ENCODE measurements around the gene ZNF726.

GRCh38 chr19:23901360-23901759, 13.3 kb upstream of the ZNF726 start:
- TF ChIP-seq CTCF (IDR thresholded peaks at IDR 0.05 in 2 of 3, conservative IDR thresholded peaks at IDR 0.05 in 1 of 3; ENCODE audit: borderline replicate concordance in 1 of 3, insufficient read depth in 1 of 3, low read depth in 2 of 3, low read length in 2 of 3) (no peak), POLR2A (IDR thresholded peaks at IDR 0.05; ENCODE audit: borderline replicate concordance, extremely low read depth, insufficient read depth, insufficient read length) (no peak), YY1 (IDR thresholded peaks at IDR 0.05; ENCODE audit: extremely low read depth, insufficient replicate concordance, low read depth, low read length) (no peak), JUND (IDR thresholded peaks at IDR 0.05) (no peak), EZH2 (IDR thresholded peaks at IDR 0.05) (no peak), ZFX (IDR thresholded peaks at IDR 0.05) (no peak), POLR2AphosphoS5 (IDR thresholded peaks at IDR 0.05; ENCODE audit: low read depth, low read length) (no peak), CEBPB (IDR thresholded peaks at IDR 0.05; ENCODE audit: low read depth) (no peak), EGR1 (IDR thresholded peaks at IDR 0.05; ENCODE audit: low read depth) (no peak), EZH2phosphoT487 (IDR thresholded peaks at IDR 0.05; ENCODE audit: borderline replicate concordance) (no peak), SP1 (IDR thresholded peaks at IDR 0.05; ENCODE audit: low read depth) (no peak)
- TF ChIP-seq, protein P1, sequence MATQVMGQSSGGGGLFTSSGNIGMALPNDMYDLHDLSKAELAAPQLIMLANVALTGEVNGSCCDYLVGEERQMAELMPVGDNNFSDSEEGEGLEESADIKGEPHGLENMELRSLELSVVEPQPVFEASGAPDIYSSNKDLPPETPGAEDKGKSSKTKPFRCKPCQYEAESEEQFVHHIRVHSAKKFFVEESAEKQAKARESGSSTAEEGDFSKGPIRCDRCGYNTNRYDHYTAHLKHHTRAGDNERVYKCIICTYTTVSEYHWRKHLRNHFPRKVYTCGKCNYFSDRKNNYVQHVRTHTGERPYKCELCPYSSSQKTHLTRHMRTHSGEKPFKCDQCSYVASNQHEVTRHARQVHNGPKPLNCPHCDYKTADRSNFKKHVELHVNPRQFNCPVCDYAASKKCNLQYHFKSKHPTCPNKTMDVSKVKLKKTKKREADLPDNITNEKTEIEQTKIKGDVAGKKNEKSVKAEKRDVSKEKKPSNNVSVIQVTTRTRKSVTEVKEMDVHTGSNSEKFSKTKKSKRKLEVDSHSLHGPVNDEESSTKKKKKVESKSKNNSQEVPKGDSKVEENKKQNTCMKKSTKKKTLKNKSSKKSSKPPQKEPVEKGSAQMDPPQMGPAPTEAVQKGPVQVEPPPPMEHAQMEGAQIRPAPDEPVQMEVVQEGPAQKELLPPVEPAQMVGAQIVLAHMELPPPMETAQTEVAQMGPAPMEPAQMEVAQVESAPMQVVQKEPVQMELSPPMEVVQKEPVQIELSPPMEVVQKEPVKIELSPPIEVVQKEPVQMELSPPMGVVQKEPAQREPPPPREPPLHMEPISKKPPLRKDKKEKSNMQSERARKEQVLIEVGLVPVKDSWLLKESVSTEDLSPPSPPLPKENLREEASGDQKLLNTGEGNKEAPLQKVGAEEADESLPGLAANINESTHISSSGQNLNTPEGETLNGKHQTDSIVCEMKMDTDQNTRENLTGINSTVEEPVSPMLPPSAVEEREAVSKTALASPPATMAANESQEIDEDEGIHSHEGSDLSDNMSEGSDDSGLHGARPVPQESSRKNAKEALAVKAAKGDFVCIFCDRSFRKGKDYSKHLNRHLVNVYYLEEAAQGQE (IDR thresholded peaks at IDR 0.05; ENCODE audit: low read depth), result no peak

Measured in HCT116 (cell line).